A549 (cell line): ENCODE data around the gene STX8. TPM values are rescaled to one million over a fixed set of nuclear protein-coding genes. Genes with fewer than 3 reads are reported as not detected.

Source experiments
- ATAC-seq, 2 experiments: fragments of 200-7000 bp in 1 of 2; fragments of >200 bp in 1 of 2; cut with Nextera tagmentation in 1 of 2; cut with Tn5 transposase in 1 of 2; 3 replicates each; pipeline versions ENCODE4 v1.8.0 to v1.9.1; 2018 to 2020; ENCODE audit warnings: mild to moderate bottlenecking in 1 of 2, moderate library complexity in 1 of 2
- CTCF ChIA-PET: fragments of 300-600 bp; sonication (Branson Sonifier 250); formaldehyde crosslinking; extraction: SDS; loops from one replicate; lab custom pipeline; 2021; ENCODE audit warnings: antibody characterized with exemption, inconsistent platforms; lab: Yijun Ruan, JAX
- POLR2A ChIA-PET: fragments of 350-600 bp; formaldehyde crosslinking; extraction: SDS; loops from one replicate; lab custom pipeline; 2021; ENCODE audit warnings: antibody characterized with exemption, inconsistent platforms; lab: Yijun Ruan, JAX
- DNase-seq, 2 experiments: peaks; one replicate each; pipeline versions ENCODE4 v3.0.0 to v3.0.0-alpha.2; 2011 to 2016; ENCODE audit warnings: low read depth in 1 of 2, low spot score in 1 of 2
- FAIRE-seq: peaks from 2 replicates; lab custom pipeline; 2011; peaks lifted over from hg19 to GRCh38; lab: Jason Lieb, UNC
- H3K27ac ChIP-seq, 2 experiments: fragments of >200 bp; sonication (Bioruptor Twin); formaldehyde crosslinking; 3 replicates each; pipeline ENCODE4 v1.5.1; 2016 to 2017
- H3K4me1 ChIP-seq: fragments of >200 bp; sonication (Bioruptor Twin); formaldehyde crosslinking; 3 replicates; pipeline ENCODE4 v1.6.1; 2016
- H3K4me2 ChIP-seq: fragments of >200 bp; sonication (Bioruptor Twin); formaldehyde crosslinking; 3 replicates; pipeline ENCODE4 v1.6.1; 2016
- H3K4me3 ChIP-seq: fragments of >200 bp; sonication (Bioruptor Twin); formaldehyde crosslinking; 3 replicates; pipeline ENCODE4 v1.5.1; 2016
- H3K9me3 ChIP-seq: fragments of >200 bp; sonication (Bioruptor Twin); formaldehyde crosslinking; 3 replicates; pipeline ENCODE4 v1.6.1; 2016
- CBX2 ChIP-seq: fragments of 200-600 bp; sonication (generic); IDR thresholded peaks from 2 replicates; pipeline ENCODE4 v1.6.1; 2016; ENCODE audit warnings: low read depth, mild to moderate bottlenecking, borderline replicate concordance
- CBX8 ChIP-seq: fragments of 200-600 bp; sonication (generic); IDR thresholded peaks from 2 replicates; pipeline ENCODE4 v1.6.1; 2016
- CEBPB ChIP-seq, 2 experiments: fragments of >200 bp in 1 of 2; sonication (Bioruptor Twin) in 1 of 2; formaldehyde crosslinking in 1 of 2; IDR thresholded peaks; 2 replicates each; pipeline ENCODE4 v1.6.1; 2012 to 2016
- CHD2 ChIP-seq: fragments of 150-350 bp; IDR thresholded peaks from 2 replicates; pipeline ENCODE4 v1.6.1; 2014; ENCODE audit warnings: low read length; ENCODE audit not compliant: partially characterized antibody
- CHD4 ChIP-seq: fragments of 200-600 bp; sonication (generic); IDR thresholded peaks from 2 replicates; pipeline ENCODE4 v1.6.1; 2016; ENCODE audit warnings: antibody characterized with exemption, mild to moderate bottlenecking, borderline replicate concordance
- EHMT2 ChIP-seq: fragments of 200-600 bp; sonication (generic); IDR thresholded peaks from 2 replicates; pipeline ENCODE4 v1.6.1; 2016; ENCODE audit warnings: antibody characterized with exemption, low read depth, mild to moderate bottlenecking, moderate library complexity
- EP300 ChIP-seq, 2 experiments: fragments of >200 bp; sonication (Bioruptor Twin); formaldehyde crosslinking; IDR thresholded peaks; 2 replicates in 1 of 2; 3 replicates in 1 of 2; pipeline ENCODE4 v1.6.1; 2016 to 2017
- FOXS1 ChIP-seq: fragments of 250-450 bp; sonication (Bioruptor Pico); IDR thresholded peaks from 2 replicates; pipeline ENCODE4 v1.5.0; 2020; ENCODE audit warnings: mild to moderate bottlenecking, moderate library complexity
- GATA3 ChIP-seq: IDR thresholded peaks from 2 replicates; pipeline ENCODE4 v1.6.1; 2012; ENCODE audit warnings: borderline replicate concordance
- HDAC2 ChIP-seq: fragments of 200-600 bp; sonication (generic); IDR thresholded peaks from 2 replicates; pipeline ENCODE4 v1.6.1; 2016
- HOXB5 ChIP-seq: fragments of 250-450 bp; sonication (Bioruptor Pico); IDR thresholded peaks from 2 replicates; pipeline ENCODE4 v1.5.0; 2020; ENCODE audit warnings: mild to moderate bottlenecking, moderate library complexity
- JUNB ChIP-seq: fragments of >200 bp; sonication (Bioruptor Twin); formaldehyde crosslinking; IDR thresholded peaks from 2 replicates; pipeline ENCODE4 v1.6.1; 2016
- MYC ChIP-seq: IDR thresholded peaks from 2 replicates; pipeline ENCODE4 v1.6.1; 2012; ENCODE audit warnings: mild to moderate bottlenecking, inconsistent platforms, low read length, improper control_type of control experiment, borderline replicate concordance
- PHF8 ChIP-seq: fragments of 200-600 bp; sonication (generic); IDR thresholded peaks from 2 replicates; pipeline ENCODE4 v1.6.1; 2016; ENCODE audit warnings: low read depth, mild to moderate bottlenecking, antibody characterized with exemption, moderate library complexity, borderline replicate concordance
- RAD21 ChIP-seq, 2 experiments: fragments of >200 bp in 1 of 2; sonication (Bioruptor Twin) in 1 of 2; formaldehyde crosslinking in 1 of 2; IDR thresholded peaks in 1 of 2; conservative IDR thresholded peaks in 1 of 2; 2 replicates in 1 of 2; 3 replicates in 1 of 2; pipeline ENCODE4 v1.6.1; 2012 to 2018; ENCODE audit warnings: inconsistent platforms in 1 of 2
- RFX5 ChIP-seq: fragments of 450-650 bp; IDR thresholded peaks from 2 replicates; pipeline ENCODE4 v1.7.1; 2014; ENCODE audit warnings: antibody characterized with exemption, mild to moderate bottlenecking, moderate library complexity
- SMC3 ChIP-seq: fragments of >200 bp; sonication (Bioruptor Twin); formaldehyde crosslinking; IDR thresholded peaks from 3 replicates; pipeline ENCODE4 v1.6.1; 2018; ENCODE audit warnings: inconsistent platforms
- SREBF2 ChIP-seq: fragments of 450-650 bp; IDR thresholded peaks from 2 replicates; pipeline ENCODE4 v1.6.1; 2014; ENCODE audit warnings: mild to moderate bottlenecking, moderate library complexity
- TP53 ChIP-seq: fragments of 250-450 bp; sonication (Bioruptor Pico); IDR thresholded peaks from 2 replicates; pipeline ENCODE4 v1.5.0; 2021; ENCODE audit warnings: mild to moderate bottlenecking, moderate library complexity
- WGBS: methylation state at CpG from one replicate; pipeline ENCODE4 v1.1.6; 2017; ENCODE audit errors: missing lambda C conversion rate; 5-methylcytosine and 5-hydroxymethylcytosine counted together
- polyA plus RNA-seq, 4 experiments: library from polyadenylated mRNA; depleted of rRNA in 3 of 4; stranded (reverse); fragments of >200 nt; fragmentation: RNase III in 1 of 4; extraction: RNeasy Plus Mini Kit Qiagen cat#74134 plus additional on column Dnase treatment in 1 of 4; gene quantifications; 2 replicates in 3 of 4; 3 replicates in 1 of 4; pipeline ENCODE4 v1.2.3, GENCODE V29; 2011 to 2017
- TF ChIP-seq, protein P1 (sequence below): fragments of 200-600 bp; sonication (generic); IDR thresholded peaks from 2 replicates; pipeline ENCODE4 v1.6.1; 2016; ENCODE audit warnings: antibody characterized with exemption, mild to moderate bottlenecking, moderate library complexity
- TF ChIP-seq, protein P2 (sequence below): fragments of >200 bp; sonication (Bioruptor Twin); formaldehyde crosslinking; IDR thresholded peaks from 3 replicates; pipeline ENCODE4 v1.6.1; 2016
- TF ChIP-seq, protein P3 (sequence below): fragments of 250-450 bp; sonication (Bioruptor Pico); IDR thresholded peaks from 2 replicates; pipeline ENCODE4 v1.5.0; 2021; ENCODE audit warnings: mild to moderate bottlenecking, moderate library complexity, borderline replicate concordance

The STX8 gene
- polyA plus RNA-seq, 2 of the 4 experiments (the other 2 are of a cell fraction): 93.6 to 168 TPM

DNA sequence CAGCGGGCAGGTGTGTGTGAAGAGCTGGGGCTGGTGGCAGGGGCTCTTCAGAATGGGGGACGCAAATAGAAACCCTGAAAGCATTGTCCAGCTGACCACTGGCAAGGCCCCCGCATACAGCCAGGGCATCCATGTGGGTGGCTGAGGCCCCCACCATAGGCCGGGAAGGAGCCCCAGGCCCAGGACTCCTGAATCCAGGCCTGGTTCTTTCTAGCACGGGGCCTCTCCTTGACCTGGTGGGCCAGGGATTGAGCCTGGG, 353.8 kb downstream of the STX8 start:
- no peak for FAIRE-seq

DNA sequence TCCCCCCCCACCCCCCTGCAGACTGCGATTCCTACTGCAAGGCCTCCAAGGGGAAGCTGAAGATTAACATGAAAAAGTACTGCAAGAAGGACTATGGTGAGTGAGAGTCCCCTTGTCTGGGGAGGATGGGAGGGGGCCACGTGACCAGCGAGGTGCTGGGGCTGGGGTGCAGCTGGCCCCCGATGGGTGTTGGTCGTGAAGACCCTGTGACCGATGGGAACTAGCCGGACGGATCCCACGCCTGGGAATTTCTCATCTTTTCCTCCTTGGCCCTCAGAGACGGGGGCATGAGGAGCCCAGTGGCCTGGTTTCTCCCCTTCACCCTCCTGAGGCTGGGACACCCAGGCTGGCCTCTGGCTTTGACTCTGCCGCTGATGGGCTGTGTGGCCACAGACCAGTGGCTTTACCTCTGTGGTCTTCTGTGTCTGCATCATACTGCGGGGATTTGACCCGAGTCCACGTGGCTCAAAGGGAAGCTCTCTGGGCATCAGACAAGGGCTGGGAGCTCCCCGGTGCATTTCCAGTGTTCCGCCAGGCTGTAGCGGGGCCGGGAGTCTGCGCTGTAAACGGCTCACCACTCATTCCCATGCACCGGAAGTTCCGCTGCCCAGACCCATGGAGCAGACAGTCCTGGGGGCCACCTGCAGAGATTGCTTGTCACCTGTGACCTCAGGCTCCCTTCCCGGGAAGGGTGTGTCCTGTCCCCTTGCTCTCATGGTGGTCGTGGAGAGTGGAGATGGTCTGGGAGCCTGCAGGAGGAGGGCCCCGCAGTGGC, 354.3 kb downstream of the STX8 start:
- WGBS: 74% methylated on average over 24 of the region's 25 CpGs
- ATAC-seq: no peak
- POLR2A ChIA-PET: interaction anchor here (0.6 kb wide), 1 partner anchor 37 kb away, joined by 3 read pairs; no protein-coding TSS in a partner anchor

More for the DNA sequence above, 353.8 kb downstream of the STX8 start:
- 68% methylated on average over 5 of the region's 5 CpGs for WGBS
- Histone ChIP-seq H3K4me3 (no peak overlapping the region), H3K9me3 (no peaks in the 10 kb centered on the region), H3K4me2 (no peak overlapping the region), H3K27ac (no peak overlapping the region), H3K4me1 (peaks cover 11% of the 10 kb centered on the region; the same call in 2 of the 3 replicates)
- DNase-seq: no peak
- ChIA-PET POLR2A (no interaction called here), CTCF (interaction anchor here (0.9 kb wide), 1 partner anchor 74 kb away, joined by 3 read pairs; no protein-coding TSS in a partner anchor)
- no peak for TF ChIP-seq TP53 (CRISPR knock-in tag)
- no peak for TF ChIP-seq GATA3
- TF ChIP-seq, protein P1, sequence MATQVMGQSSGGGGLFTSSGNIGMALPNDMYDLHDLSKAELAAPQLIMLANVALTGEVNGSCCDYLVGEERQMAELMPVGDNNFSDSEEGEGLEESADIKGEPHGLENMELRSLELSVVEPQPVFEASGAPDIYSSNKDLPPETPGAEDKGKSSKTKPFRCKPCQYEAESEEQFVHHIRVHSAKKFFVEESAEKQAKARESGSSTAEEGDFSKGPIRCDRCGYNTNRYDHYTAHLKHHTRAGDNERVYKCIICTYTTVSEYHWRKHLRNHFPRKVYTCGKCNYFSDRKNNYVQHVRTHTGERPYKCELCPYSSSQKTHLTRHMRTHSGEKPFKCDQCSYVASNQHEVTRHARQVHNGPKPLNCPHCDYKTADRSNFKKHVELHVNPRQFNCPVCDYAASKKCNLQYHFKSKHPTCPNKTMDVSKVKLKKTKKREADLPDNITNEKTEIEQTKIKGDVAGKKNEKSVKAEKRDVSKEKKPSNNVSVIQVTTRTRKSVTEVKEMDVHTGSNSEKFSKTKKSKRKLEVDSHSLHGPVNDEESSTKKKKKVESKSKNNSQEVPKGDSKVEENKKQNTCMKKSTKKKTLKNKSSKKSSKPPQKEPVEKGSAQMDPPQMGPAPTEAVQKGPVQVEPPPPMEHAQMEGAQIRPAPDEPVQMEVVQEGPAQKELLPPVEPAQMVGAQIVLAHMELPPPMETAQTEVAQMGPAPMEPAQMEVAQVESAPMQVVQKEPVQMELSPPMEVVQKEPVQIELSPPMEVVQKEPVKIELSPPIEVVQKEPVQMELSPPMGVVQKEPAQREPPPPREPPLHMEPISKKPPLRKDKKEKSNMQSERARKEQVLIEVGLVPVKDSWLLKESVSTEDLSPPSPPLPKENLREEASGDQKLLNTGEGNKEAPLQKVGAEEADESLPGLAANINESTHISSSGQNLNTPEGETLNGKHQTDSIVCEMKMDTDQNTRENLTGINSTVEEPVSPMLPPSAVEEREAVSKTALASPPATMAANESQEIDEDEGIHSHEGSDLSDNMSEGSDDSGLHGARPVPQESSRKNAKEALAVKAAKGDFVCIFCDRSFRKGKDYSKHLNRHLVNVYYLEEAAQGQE: no peak
- no peak for TF ChIP-seq SMC3
- no peak for TF ChIP-seq HOXB5 (CRISPR knock-in tag)
- no peak for TF ChIP-seq HDAC2
- no peak for TF ChIP-seq CHD4
- no peak for TF ChIP-seq MYC
- ATAC-seq: no peak

DNA sequence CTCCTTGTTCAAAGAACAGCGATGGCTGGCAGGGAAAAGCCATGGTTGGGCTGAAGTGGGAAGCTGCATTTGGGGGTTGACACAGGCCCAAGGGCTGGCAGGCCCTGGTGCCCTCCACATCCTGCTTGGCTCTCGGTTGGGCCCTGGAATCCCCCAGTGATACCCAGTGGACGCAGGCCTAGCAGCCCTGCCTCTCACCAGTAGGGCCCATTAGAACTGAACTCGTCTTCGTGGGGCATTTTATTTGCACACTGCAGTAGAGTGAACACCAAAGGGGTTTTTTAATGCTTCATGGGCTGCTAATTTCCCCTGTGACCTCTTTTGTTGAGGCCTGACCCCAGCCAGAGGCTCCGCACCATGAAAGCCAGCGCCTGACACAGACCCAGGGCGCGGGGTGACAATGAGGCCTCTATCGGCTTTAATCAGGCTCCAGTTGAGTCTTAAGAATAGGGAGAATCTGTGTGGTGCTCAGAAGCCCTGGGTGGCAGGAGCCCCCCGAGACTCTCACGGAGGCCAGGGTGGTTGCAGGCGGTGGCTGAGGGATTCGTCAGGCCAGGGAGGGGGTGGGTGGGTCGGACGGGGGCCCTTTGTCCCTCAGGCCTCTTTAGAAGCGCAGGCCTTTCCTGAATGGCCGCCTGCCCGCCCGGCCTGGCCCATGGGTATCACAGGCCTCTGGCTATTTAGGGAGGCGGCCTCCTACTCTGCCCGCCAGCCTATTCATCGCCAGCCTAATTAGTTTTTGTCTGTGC, 355.0 kb downstream of the STX8 start:
- FAIRE-seq (no peak), DNase-seq (no peak), ATAC-seq (no peak)
- ChIA-PET CTCF (interaction anchor here (0.6 kb wide), 1 partner anchor 206 kb away, joined by 3 read pairs; no protein-coding TSS in a partner anchor), POLR2A (interaction anchor here (0.6 kb wide), 1 partner anchor 38 kb away, joined by 3 read pairs; no protein-coding TSS in a partner anchor)
- H3K9me3 ChIP-seq: peaks cover 11% of the 10 kb centered on the region
- H3K4me1 ChIP-seq: peaks cover 11% of the 10 kb centered on the region; the same call in 2 of the 3 replicates
- WGBS: 87% methylated on average over 17 of the region's 23 CpGs
- H3K4me2 ChIP-seq: no peak overlapping the region
- no peak overlapping the region for H3K27ac ChIP-seq
- no peak overlapping the region for H3K4me3 ChIP-seq
- TF ChIP-seq, protein P1: no peak
- TF ChIP-seq RFX5 (no peak), JUNB (no peak), CBX8 (no peak), FOXS1 (no peak)
- TF ChIP-seq, protein P2, sequence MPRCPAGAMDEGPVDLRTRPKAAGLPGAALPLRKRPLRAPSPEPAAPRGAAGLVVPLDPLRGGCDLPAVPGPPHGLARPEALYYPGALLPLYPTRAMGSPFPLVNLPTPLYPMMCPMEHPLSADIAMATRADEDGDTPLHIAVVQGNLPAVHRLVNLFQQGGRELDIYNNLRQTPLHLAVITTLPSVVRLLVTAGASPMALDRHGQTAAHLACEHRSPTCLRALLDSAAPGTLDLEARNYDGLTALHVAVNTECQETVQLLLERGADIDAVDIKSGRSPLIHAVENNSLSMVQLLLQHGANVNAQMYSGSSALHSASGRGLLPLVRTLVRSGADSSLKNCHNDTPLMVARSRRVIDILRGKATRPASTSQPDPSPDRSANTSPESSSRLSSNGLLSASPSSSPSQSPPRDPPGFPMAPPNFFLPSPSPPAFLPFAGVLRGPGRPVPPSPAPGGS: no peak
- TF ChIP-seq, all 56 proteins: peak for 0

More for the DNA sequence above, 354.3 kb downstream of the STX8 start:
- Histone ChIP-seq H3K9me3 (peaks cover 3% of the 10 kb centered on the region), H3K4me1 (peaks cover 11% of the 10 kb centered on the region; the same call in 2 of the 3 replicates), H3K4me2 (no peak overlapping the region), H3K4me3 (no peak overlapping the region), H3K27ac (no peak overlapping the region)
- no peak for TF ChIP-seq RFX5
- no peak for TF ChIP-seq CHD2
- no peak for TF ChIP-seq EHMT2
- no peak for TF ChIP-seq EP300 (IDR thresholded peaks at IDR 0.05)
- TF ChIP-seq CEBPB (IDR thresholded peaks at IDR 0.05): no peak
- TF ChIP-seq PHF8: no peak
- no peak for TF ChIP-seq RAD21 (conservative IDR thresholded peaks at IDR 0.05 in 1 of 2, IDR thresholded peaks at IDR 0.05 in 1 of 2)
- no peak for TF ChIP-seq CBX2
- TF ChIP-seq SREBF2: no peak
- TF ChIP-seq, protein P3, sequence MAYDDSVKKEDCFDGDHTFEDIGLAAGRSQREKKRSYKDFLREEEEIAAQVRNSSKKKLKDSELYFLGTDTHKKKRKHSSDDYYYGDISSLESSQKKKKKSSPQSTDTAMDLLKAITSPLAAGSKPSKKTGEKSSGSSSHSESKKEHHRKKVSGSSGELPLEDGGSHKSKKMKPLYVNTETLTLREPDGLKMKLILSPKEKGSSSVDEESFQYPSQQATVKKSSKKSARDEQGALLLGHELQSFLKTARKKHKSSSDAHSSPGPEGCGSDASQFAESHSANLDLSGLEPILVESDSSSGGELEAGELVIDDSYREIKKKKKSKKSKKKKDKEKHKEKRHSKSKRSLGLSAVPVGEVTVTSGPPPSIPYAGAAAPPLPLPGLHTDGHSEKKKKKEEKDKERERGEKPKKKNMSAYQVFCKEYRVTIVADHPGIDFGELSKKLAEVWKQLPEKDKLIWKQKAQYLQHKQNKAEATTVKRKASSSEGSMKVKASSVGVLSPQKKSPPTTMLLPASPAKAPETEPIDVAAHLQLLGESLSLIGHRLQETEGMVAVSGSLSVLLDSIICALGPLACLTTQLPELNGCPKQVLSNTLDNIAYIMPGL (CRISPR knock-in tag): no peak
- DNase-seq (no peak), FAIRE-seq (no peak)
- CTCF ChIA-PET: no interaction called here
